Left ventricle myocardium inferior (tissue), 1 donor: ENCODE results near the gene PCDHA3. TPM values are rescaled to one million over a fixed set of nuclear protein-coding genes. Genes with fewer than 3 reads are reported as not detected.
A peak's percentile ranks its signal among the peaks of the same experiment; 100 is the strongest.
"Not testable (repeated sequence)": the region's sequence is repeated elsewhere in the genome, so short reads cannot be mapped to it uniquely, and the experiment has no call there.

Experiments used
- DNase-seq: peaks from one replicate; pipeline ENCODE4 v3.0.0-alpha.2; 2020
- H3K27ac ChIP-seq: fragments of 200-600 bp; replicated peaks from 2 replicates; pipeline ENCODE4 v1.8.0; 2021
- H3K27me3 ChIP-seq: fragments of 200-600 bp; 2 replicates; pipeline ENCODE4 v1.8.0; 2021; ENCODE audit warnings: low read depth
- H3K36me3 ChIP-seq: fragments of 200-600 bp; 2 replicates; pipeline ENCODE4 v1.8.0; 2021
- H3K4me1 ChIP-seq: fragments of 200-600 bp; 2 replicates; pipeline ENCODE4 v1.8.0; 2021
- H3K4me3 ChIP-seq: fragments of 200-600 bp; 2 replicates; pipeline ENCODE4 v1.8.0; 2021; ENCODE audit warnings: mild to moderate bottlenecking, moderate library complexity
- H3K9me3 ChIP-seq: fragments of 200-600 bp; replicated peaks from 2 replicates; pipeline ENCODE4 v1.8.0; 2021
- CTCF ChIP-seq: fragments of 200-600 bp; IDR thresholded peaks from 2 replicates; pipeline ENCODE4 v1.8.0; 2021; ENCODE audit warnings: antibody characterized with exemption, mild to moderate bottlenecking, borderline replicate concordance
- intact Hi-C: fragments of 100-400 bp; cut with micrococcal nuclease; formaldehyde crosslinking; loops from one replicate; pipeline ENCODE4 v1.11.0; 2022
- total RNA-seq: library from RNA; stranded (reverse); fragmentation: NEBNext Ultra II Directional; extraction: Animal tissue kit (Norgen Biotek cat#: 25700); gene quantifications from one replicate; pipeline ENCODE4 v1.2.1, GENCODE V29; 2021
- donor health status: DM: no; HTN: yes; CAD: no; lungs with severe emphysema.

PCDHA3 gene
- total RNA-seq, 1 donor from 2014 or later: not detected

GRCh38 chr5:140828362-140828737 lies 27.5 kb downstream of the PCDHA3 start:
- intact Hi-C loops: no loop called here

DNA sequence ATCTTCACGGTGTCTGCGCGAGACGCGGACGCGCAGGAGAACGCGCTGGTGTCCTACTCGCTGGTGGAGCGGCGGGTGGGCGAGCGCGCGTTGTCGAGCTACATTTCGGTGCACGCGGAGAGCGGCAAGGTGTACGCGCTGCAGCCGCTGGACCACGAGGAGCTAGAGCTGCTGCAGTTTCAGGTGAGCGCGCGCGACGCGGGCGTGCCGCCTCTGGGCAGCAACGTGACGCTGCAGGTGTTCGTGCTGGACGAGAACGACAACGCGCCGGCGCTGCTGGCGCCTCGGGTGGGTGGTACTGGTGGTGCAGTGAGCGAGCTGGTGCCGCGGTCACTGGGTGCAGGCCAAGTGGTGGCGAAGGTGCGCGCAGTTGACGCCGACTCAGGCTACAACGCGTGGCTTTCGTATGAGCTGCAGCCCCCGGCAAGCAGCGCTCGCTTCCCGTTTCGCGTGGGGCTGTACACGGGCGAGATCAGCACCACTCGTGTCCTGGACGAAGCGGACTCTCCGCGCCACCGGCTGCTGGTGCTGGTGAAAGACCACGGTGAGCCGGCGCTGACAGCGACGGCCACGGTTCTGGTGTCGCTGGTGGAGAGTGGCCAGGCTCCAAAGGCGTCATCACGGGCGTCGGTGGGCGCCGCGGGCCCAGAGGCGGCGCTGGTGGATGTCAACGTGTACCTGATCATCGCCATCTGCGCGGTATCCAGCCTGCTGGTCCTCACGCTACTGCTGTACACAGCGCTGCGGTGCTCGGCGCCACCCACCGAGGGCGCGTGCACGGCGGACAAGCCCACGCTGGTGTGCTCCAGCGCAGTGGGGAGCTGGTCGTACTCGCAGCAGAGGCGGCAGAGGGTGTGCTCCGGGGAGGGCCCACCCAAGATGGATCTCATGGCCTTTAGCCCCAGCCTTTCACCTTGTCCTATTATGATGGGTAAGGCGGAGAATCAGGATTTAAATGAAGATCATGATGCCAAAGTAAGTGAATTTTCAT lies 28.9 kb downstream of the PCDHA3 start:
- Histone ChIP-seq H3K9me3 (peaks cover 59% of the 10 kb centered on the region), H3K27me3 (peaks cover 92% of the 10 kb centered on the region)
- intact Hi-C loops, H3K4me1 ChIP-seq, H3K4me3 ChIP-seq, H3K36me3 ChIP-seq, H3K27ac ChIP-seq, DNase-seq: not testable (repeated sequence)

More at GRCh38 chr5:140828362-140828737, 27.5 kb downstream of the PCDHA3 start:
- H3K4me3 ChIP-seq: no peak overlapping the region
- no peaks in the 10 kb centered on the region for H3K36me3 ChIP-seq
- H3K9me3 ChIP-seq: peaks cover 59% of the 10 kb centered on the region
- H3K27me3 ChIP-seq: peaks cover 93% of the 10 kb centered on the region
- no peak for TF ChIP-seq CTCF
- H3K27ac ChIP-seq: no peak overlapping the region
- H3K4me1 ChIP-seq: no peaks in the 10 kb centered on the region
- no peak for DNase-seq

GRCh38 chr5:140833993-140834392 lies 33.1 kb downstream of the PCDHA3 start, which contains the start of gene PCDHA7:
Gene PCDHA7 (plus strand): TSS chr5:140834269. CDS start chr5:140834384, 115 bp downstream.
- no peak for TF ChIP-seq CTCF
- H3K4me3 ChIP-seq: peak within 1 kb of the TSS; percentile 27
- DNase-seq: no peak
- intact Hi-C loops: no loop called here
- H3K27me3 ChIP-seq: peaks cover 86% of the 10 kb centered on the region
- no peaks in the 10 kb centered on the region for H3K4me1 ChIP-seq
- H3K27ac ChIP-seq: no peak within 1 kb of the TSS
- H3K36me3 ChIP-seq: no peaks in the 10 kb centered on the region
- H3K9me3 ChIP-seq: peaks cover 57% of the 10 kb centered on the region

DNA sequence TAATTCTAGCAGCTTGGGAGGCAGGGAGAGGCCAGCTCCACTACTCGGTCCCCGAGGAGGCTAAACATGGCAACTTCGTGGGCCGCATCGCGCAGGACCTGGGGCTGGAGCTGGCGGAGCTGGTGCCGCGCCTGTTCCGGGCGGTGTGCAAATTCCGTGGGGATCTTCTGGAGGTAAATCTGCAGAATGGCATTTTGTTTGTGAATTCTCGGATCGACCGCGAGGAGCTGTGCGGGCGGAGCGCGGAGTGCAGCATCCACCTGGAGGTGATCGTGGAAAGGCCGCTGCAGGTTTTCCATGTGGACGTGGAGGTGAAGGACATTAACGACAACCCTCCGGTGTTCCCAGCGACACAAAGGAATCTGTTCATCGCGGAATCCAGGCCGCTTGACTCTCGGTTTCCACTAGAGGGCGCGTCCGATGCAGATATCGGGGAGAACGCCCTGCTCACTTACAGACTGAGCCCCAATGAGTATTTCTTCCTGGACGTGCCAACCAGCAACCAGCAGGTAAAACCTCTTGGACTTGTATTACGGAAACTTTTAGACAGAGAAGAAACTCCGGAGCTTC lies 33.7 kb downstream of the PCDHA3 start:
- peaks cover 86% of the 10 kb centered on the region for H3K27me3 ChIP-seq
- peaks cover 52% of the 10 kb centered on the region for H3K9me3 ChIP-seq
- peak overlapping the region; percentile 27 for H3K4me3 ChIP-seq
- H3K4me1 ChIP-seq, H3K36me3 ChIP-seq, DNase-seq, intact Hi-C loops, H3K27ac ChIP-seq: not testable (repeated sequence)

GRCh38 chr5:140835622-140836510 lies 35.0 kb downstream of the PCDHA3 start:
- TF ChIP-seq CTCF: no peak
- intact Hi-C loops: no loop called here
- H3K4me1 ChIP-seq: no peaks in the 10 kb centered on the region
- no peaks in the 10 kb centered on the region for H3K36me3 ChIP-seq
- H3K27me3 ChIP-seq: peaks cover 81% of the 10 kb centered on the region
- no peak overlapping the region for H3K4me3 ChIP-seq
- H3K9me3 ChIP-seq: peaks cover 50% of the 10 kb centered on the region
- DNase-seq: no peak
- no peak overlapping the region for H3K27ac ChIP-seq
